Sigmoid colon (tissue), 7 donors: ENCODE data around the gene SLC17A2. TPM values are rescaled to one million over a fixed set of nuclear protein-coding genes. Genes with fewer than 3 reads are reported as not detected.

ENCODE experiments used
- DNase-seq: peaks from one replicate; pipeline ENCODE4 v3.0.0-alpha.2; 2019
- H3K27ac ChIP-seq, 4 donors: fragments of 200-600 bp; sonication (generic); one replicate each; pipeline ENCODE4 v1.5.1; 2016 to 2019; ENCODE audit warnings: mild to moderate bottlenecking in 1 of 4
- H3K27me3 ChIP-seq, 3 donors: fragments of 200-600 bp; sonication (generic); one replicate each; pipeline ENCODE4 v1.5.1; 2019; ENCODE audit warnings: mild to moderate bottlenecking in 1 of 3
- H3K36me3 ChIP-seq, 4 donors: fragments of 200-600 bp; sonication (generic); one replicate each; pipeline ENCODE4 v1.5.1; 2016 to 2019
- H3K4me1 ChIP-seq, 4 donors: fragments of 200-600 bp; sonication (generic); one replicate each; pipeline ENCODE4 v1.5.1; 2017 to 2019
- H3K4me3 ChIP-seq, 4 donors: fragments of 200-600 bp; sonication (generic); one replicate each; pipeline ENCODE4 v1.5.1; 2017 to 2019; ENCODE audit warnings: mild to moderate bottlenecking in 2 of 4, moderate library complexity in 1 of 4
- H3K9me3 ChIP-seq, 4 donors: fragments of 200-600 bp in 3 of 4; sonication (generic) in 3 of 4; one replicate each; pipeline versions ENCODE4 v1.5.1 to v1.6.1; 2013 to 2019
- CTCF ChIP-seq, 4 experiments: fragments of 450-650 bp in 3 of 4; fragments of 200-600 bp in 1 of 4; IDR thresholded peaks; one replicate each; pipeline ENCODE4 v1.5.1; 2016 to 2019; ENCODE audit warnings: antibody characterized with exemption in 4 of 4, mild to moderate bottlenecking in 3 of 4, moderate library complexity in 2 of 4
- EP300 ChIP-seq, 4 donors: sonication (generic); formaldehyde crosslinking; IDR thresholded peaks; one replicate each; pipeline ENCODE4 v1.6.1; 2017; ENCODE audit warnings: antibody characterized with exemption in 4 of 4
- POLR2A ChIP-seq, 2 donors: fragments of 450-650 bp; IDR thresholded peaks; one replicate each; pipeline ENCODE4 v1.6.1; 2016; ENCODE audit warnings: antibody characterized with exemption in 2 of 2, mild to moderate bottlenecking in 2 of 2, moderate library complexity in 2 of 2
- POLR2AphosphoS5 ChIP-seq, 4 donors: sonication (generic); formaldehyde crosslinking; IDR thresholded peaks; one replicate each; pipeline ENCODE4 v1.6.1; 2017; ENCODE audit warnings: antibody characterized with exemption in 4 of 4
- WGBS, 2 donors: extraction: QIAGEN DNeasy Blood & Tissue Kit; methylation state at CpG; one replicate each; pipeline ENCODE4 v1.1.7; 2013; 5-methylcytosine and 5-hydroxymethylcytosine counted together
- intact Hi-C: fragments of 100-400 bp; cut with DNase I; formaldehyde crosslinking; loops from one replicate; pipeline ENCODE4 v1.15.1; 2023
- polyA plus RNA-seq, 3 donors: library from polyadenylated mRNA; stranded (reverse); fragments of 200-250 nt; gene quantifications; one replicate each; pipeline ENCODE4 v1.2.3, GENCODE V29; 2013
- total RNA-seq, 4 donors: library from RNA; depleted of rRNA; stranded (reverse); fragments of >200 nt; gene quantifications; one replicate each; pipeline ENCODE4 v1.1.0, GENCODE V29; 2016
- donor health status: healthy with polysubstance abuse.
- donor health status: Bipolar disorder and iron deficiency.
- donor health status: healthy.

SLC17A2 gene
- total and polyA plus RNA-seq, 7 donors, result not detected

GRCh38 chr6:25962149-25963127 is 31.9 kb upstream of the SLC17A2 start, which contains the start of gene TRIM38:
TSS of gene TRIM38 (plus strand) at chr6:25962802. CDS start at chr6:25966523, 3,721 bp downstream.
- peaks cover 0 to 24% (median 10%) of the 10 kb centered on the region in 4 donors for H3K36me3 ChIP-seq
- DNase-seq, result peak; percentile 91
- intact Hi-C loops, result loop anchor here (2.0 to 5.0 kb wide), 2 partner anchors 30 to 1240 kb away; no protein-coding TSS in a partner anchor
- H3K27ac ChIP-seq, result peak within 1 kb of the TSS; percentile 86 to 91 (median 86)
- peak within 1 kb of the TSS; percentile 56 to 62 (median 61) for H3K4me3 ChIP-seq
- no peak for TF ChIP-seq CTCF (IDR thresholded peaks at IDR 0.05)
- peak; percentile 92 to 94 for TF ChIP-seq POLR2A (IDR thresholded peaks at IDR 0.05)
- no peak for TF ChIP-seq EP300 (IDR thresholded peaks at IDR 0.05)
- TF ChIP-seq POLR2AphosphoS5 (IDR thresholded peaks at IDR 0.05), result peak; percentile 95 to 98 (median 96)
- H3K27me3 ChIP-seq, result no peaks in the 10 kb centered on the region
- WGBS, 2 donors, result 2 to 3% methylated on average over 11 of the region's 11 CpGs
- peaks cover 0 to 53% (median 42%) of the 10 kb centered on the region in 4 donors for H3K4me1 ChIP-seq
- H3K9me3 ChIP-seq, result no peaks in the 10 kb centered on the region

DNA sequence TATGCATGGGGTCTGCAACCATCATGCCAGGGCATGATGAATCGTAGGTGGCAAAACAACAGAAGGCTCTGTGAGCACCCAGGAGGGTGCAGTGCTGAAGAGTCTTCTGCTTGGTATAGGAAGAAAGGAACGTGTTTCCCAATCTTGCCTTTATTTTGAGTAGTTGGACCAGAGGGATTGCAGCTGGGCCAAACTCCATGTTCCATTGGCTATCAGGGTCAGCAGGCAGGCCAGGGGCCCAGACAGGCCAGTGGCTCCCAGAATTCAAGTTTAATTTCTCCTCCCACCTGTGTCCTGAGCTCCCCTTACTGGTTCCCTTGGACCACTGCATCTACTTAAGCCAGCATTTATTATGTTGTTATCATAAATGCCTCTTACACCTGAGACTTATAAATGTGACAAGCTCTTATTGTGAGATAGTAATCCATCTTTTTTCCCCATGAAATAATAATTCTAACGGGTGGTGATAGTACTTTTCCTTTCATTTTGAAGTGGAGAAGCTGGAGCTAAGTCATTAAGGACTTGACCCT is 31.2 kb upstream of the SLC17A2 start:
- TF ChIP-seq POLR2A (IDR thresholded peaks at IDR 0.05) (no peak), EP300 (IDR thresholded peaks at IDR 0.05) (no peak), POLR2AphosphoS5 (IDR thresholded peaks at IDR 0.05) (no peak), CTCF (IDR thresholded peaks at IDR 0.05) (no peak)
- WGBS, 2 donors, result 62 to 67% methylated on average over 3 of the region's 3 CpGs
- peaks cover 0 to 45% (median 37%) of the 10 kb centered on the region in 4 donors for H3K4me1 ChIP-seq
- no peaks in the 10 kb centered on the region for H3K9me3 ChIP-seq
- intact Hi-C loops, result loop anchor here (2.0 to 5.0 kb wide), 2 partner anchors 31 to 1239 kb away; no protein-coding TSS in a partner anchor
- H3K36me3 ChIP-seq, result peaks cover 0 to 20% (median 9%) of the 10 kb centered on the region in 4 donors
- H3K4me3 ChIP-seq, result peak overlapping the region in 3 of 4 donors; percentile 56 to 62 (median 60)
- no peaks in the 10 kb centered on the region for H3K27me3 ChIP-seq
- DNase-seq, result no peak
- H3K27ac ChIP-seq, result peak overlapping the region; percentile 86 to 91 (median 86)

- 87 to 91% methylated on average over 3 of the region's 3 CpGs for WGBS, 2 donors
- peaks cover 0 to 36% (median 31%) of the 10 kb centered on the region in 4 donors for H3K4me1 ChIP-seq
- TF ChIP-seq POLR2AphosphoS5 (IDR thresholded peaks at IDR 0.05), result no peak
- no peaks in the 10 kb centered on the region for H3K9me3 ChIP-seq
- intact Hi-C loops, result loop anchor here (5.0 kb wide), 1 partner anchor 1238 kb away; no protein-coding TSS in a partner anchor
- H3K27ac ChIP-seq, result no peak overlapping the region
- no peak overlapping the region for H3K4me3 ChIP-seq
- DNase-seq, result no peak
- H3K27me3 ChIP-seq, result no peaks in the 10 kb centered on the region
- peaks cover 0 to 10% (median under 1%) of the 10 kb centered on the region in 4 donors for H3K36me3 ChIP-seq
These were observed 30.2 kb upstream of the SLC17A2 start for GRCh38 chr6:25960734-25961133.

GRCh38 chr6:25959890-25960536 is 29.5 kb upstream of the SLC17A2 start:
- DNase-seq, result no peak
- 53 to 81% methylated on average over 2 of the region's 2 CpGs for WGBS, 2 donors
- intact Hi-C loops, result loop anchor here (5.0 kb wide), 1 partner anchor 1238 kb away; no protein-coding TSS in a partner anchor
- TF ChIP-seq POLR2A (IDR thresholded peaks at IDR 0.05) (no peak), EP300 (IDR thresholded peaks at IDR 0.05) (no peak), CTCF (IDR thresholded peaks at IDR 0.05) (no peak), POLR2AphosphoS5 (IDR thresholded peaks at IDR 0.05) (no peak)
- Histone ChIP-seq H3K9me3 (no peaks in the 10 kb centered on the region), H3K4me1 (peaks cover 0 to 28% (median 23%) of the 10 kb centered on the region in 4 donors), H3K4me3 (no peak overlapping the region), H3K36me3 (peaks cover 0 to 7% (median 0%) of the 10 kb centered on the region in 4 donors), H3K27ac (no peak overlapping the region), H3K27me3 (no peaks in the 10 kb centered on the region)
